Prostate gland (tissue), 2 donors: ENCODE data around the gene CCDC30.

ENCODE experiments used
- POLR2A ChIP-seq: fragments of 450-650 bp; IDR thresholded peaks from one replicate; pipeline ENCODE4 v1.6.1; 2016; ENCODE audit warnings: antibody characterized with exemption, mild to moderate bottlenecking
- POLR2AphosphoS5 ChIP-seq: sonication (generic); formaldehyde crosslinking; IDR thresholded peaks from one replicate; pipeline ENCODE4 v1.6.1; 2017; ENCODE audit warnings: antibody characterized with exemption
- TF ChIP-seq, protein P1 (sequence below), 4 experiments: fragments of 200-600 bp in 2 of 4; fragments of 450-650 bp in 2 of 4; sonication (generic) in 2 of 4; IDR thresholded peaks; 1 replicate in 3 of 4; 2 replicates in 1 of 4; pipeline ENCODE4 v1.5.1; 2016 to 2019; ENCODE audit warnings: antibody characterized with exemption in 4 of 4, mild to moderate bottlenecking in 2 of 4, moderate library complexity in 2 of 4

DNA sequence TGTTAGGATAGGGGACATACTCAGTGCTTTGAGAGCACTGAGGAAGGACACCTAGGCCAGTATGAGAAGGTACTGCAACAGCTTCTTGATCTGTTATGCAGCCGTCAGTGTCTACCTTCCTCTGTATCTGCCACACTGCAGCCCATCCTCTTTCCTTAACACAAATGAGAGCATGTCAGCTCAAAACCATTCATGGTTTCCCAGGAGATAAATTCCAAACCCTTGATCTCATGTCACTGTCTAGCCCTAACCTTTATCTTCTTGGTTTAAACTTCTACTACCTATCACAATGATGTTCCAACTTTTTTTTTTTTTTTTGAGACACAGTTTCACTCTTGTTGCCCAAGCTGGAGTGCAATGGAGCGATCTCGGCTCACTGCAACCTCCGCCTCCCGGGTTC lies 8.7 kb upstream of the CCDC30 start:
- TF ChIP-seq, protein P1, sequence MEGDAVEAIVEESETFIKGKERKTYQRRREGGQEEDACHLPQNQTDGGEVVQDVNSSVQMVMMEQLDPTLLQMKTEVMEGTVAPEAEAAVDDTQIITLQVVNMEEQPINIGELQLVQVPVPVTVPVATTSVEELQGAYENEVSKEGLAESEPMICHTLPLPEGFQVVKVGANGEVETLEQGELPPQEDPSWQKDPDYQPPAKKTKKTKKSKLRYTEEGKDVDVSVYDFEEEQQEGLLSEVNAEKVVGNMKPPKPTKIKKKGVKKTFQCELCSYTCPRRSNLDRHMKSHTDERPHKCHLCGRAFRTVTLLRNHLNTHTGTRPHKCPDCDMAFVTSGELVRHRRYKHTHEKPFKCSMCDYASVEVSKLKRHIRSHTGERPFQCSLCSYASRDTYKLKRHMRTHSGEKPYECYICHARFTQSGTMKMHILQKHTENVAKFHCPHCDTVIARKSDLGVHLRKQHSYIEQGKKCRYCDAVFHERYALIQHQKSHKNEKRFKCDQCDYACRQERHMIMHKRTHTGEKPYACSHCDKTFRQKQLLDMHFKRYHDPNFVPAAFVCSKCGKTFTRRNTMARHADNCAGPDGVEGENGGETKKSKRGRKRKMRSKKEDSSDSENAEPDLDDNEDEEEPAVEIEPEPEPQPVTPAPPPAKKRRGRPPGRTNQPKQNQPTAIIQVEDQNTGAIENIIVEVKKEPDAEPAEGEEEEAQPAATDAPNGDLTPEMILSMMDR (IDR thresholded peaks at IDR 0.05): no peak
- no peak for TF ChIP-seq POLR2A
- TF ChIP-seq POLR2AphosphoS5: no peak
